GM21529 (cell line): ENCODE results near the gene PRPF19.
A peak's percentile ranks its signal among the peaks of the same experiment; 100 is the strongest.

ENCODE experiments used
- ATAC-seq: cut with Tn5 transposase; IDR thresholded peaks from one replicate; pipeline ENCODE4 v1.9.1; 2021; ENCODE audit not compliant: unreplicated experiment

Gene PRPF19

GRCh38 chr11:60845338-60845737 is 61.0 kb downstream of the PRPF19 start:
- ATAC-seq = no peak

GRCh38 chr11:60844870-60845221 is 61.5 kb downstream of the PRPF19 start:
- ATAC-seq = no peak

GRCh38 chr11:60844045-60844869 is 62.1 kb downstream of the PRPF19 start:
- no peak for ATAC-seq

GRCh38 chr11:60842668-60843600 is 63.5 kb downstream of the PRPF19 start:
- ATAC-seq = no peak

- ATAC-seq = peak; percentile 69
Measured at GRCh38 chr11:60841797-60842667, 64.4 kb downstream of the PRPF19 start, which contains the start of gene CCDC86. Gene CCDC86, plus strand, starts transcription at chr11:60842113. Its CDS starts 12 bp downstream, at chr11:60842125.
